ENCODE results near the gene CUEDC1.
"Not testable (repeated sequence)": the region's sequence is repeated elsewhere in the genome, so short reads cannot be mapped to it uniquely, and the experiment has no call there.

CUEDC1 gene

GRCh38 chr17:57856792-57857620 is 98.2 kb downstream of the CUEDC1 start:
- no peak for DNase-seq

GRCh38 chr17:57855391-57856035 is 99.7 kb downstream of the CUEDC1 start:
- DNase-seq, result no peak

DNA sequence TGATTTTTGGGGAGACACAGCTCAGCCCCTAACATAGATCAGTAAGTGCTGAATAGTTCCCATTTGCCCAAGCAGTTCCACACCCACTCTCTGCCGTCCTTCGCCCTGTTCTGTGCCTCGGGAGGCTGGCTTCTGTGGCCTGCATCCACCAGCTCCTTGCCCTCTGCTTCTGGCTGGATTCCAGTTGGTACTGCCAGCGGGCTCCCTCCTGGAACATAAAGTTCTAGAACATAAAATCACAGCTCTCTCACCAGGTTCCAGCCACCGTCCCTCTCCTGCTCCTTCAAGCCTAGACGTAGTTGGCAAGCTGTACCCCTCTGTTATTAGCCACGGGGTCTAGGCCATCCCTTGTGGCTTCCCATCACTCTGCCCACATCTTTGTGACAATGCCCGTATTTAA is 101.5 kb downstream of the CUEDC1 start:
- DNase-seq, result no peak

- DNase-seq, result no peak
Observed at GRCh38 chr17:57852955-57853328, 102.3 kb downstream of the CUEDC1 start.

- DNase-seq, result no peak
Observed at GRCh38 chr17:57852092-57852954, 102.9 kb downstream of the CUEDC1 start.

DNA sequence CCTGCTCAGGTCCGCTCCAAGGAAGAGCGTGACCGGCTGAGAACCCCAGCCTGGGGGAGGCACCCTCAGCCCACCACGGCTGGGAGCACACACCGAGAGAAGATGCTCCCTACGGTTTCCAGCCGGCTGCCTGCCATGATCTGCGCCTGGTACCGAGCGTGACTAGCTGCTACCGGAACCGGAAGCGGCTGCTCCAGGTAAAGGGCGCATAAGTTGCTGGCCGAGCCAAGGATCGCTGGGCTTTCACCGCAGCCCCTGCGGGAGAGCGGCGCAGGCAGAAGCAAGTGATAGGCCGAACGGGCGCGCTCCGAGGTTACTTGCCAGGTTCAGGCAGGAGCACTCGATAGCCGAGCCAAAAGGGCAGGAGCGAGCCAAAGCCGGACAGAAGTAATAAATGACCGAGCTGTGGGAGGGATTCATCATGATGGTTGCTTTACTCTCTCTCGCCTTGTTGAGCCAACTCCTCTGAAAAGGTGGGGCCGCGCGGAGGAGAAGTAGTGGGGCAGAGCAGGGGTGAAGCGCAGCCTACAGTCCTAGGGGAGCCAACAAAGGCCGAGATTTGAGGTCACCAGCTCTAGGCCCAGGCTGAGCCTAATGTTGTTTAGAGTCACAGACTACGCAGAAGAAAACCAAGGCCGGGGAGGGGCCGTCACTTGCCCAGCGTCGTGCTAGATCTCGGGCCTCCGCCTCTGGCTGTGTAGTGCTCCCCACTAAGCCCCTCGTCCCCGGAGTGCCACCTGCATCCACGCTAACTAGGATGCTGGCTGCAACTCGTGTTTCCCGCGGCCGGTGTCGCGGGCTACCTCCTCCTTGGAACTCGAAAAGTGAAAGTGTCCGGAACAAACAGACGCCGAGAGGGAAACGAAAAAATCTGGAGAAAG is 105.1 kb downstream of the CUEDC1 start, which contains the start of gene MRPS23:
MRPS23 (minus strand) TSS at position 171 of the 881 bp plus-strand sequence; CDS start at position 137, 34 bp downstream.
- DNase-seq, result peak; percentile 89

- no peak for DNase-seq
Observed at GRCh38 chr17:57849163-57849873, 105.9 kb downstream of the CUEDC1 start.

DNA sequence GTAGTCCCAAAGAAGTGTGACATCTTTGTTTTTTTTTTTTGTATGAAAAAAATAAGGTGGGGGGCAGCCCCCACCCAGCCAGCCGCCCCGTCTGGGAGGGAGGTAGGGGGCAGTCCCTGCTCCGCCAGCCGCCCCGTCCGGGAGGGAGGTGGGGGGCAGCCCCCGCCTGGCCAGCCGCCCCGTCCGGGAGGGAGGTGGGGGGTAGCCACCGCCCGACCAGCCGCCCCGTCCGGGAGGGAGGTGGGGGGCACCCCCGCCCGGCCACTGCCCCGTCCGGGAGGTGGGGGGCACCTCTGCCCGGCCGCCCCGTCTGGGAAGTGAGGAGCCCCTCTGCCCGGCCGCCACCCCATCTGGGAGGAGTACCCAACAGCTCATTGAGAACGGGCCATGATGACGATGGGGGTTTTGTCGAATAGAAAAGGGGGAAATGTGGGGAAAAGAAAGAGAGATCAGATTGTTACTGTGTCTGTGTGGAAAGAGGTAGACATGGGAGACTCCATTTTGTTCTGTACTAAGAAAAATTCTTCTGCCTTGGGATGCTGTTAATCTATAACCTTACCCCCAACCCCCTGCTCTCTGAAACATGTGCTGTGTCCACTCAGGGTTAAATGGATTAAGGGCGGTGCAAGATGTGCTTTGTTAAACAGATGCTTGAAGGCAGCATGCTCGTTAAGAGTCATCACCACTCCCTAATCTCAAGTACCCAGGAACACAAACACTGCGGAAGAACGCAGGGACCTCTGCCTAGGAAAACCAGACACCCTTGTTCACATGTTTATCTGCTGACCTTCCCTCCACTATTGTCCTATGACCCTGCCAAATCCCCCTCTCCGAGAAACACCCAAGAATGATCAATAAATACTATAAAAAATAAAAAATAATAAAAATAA is 108.9 kb downstream of the CUEDC1 start:
- not testable (repeated sequence) for DNase-seq

- no peak for DNase-seq
Observed at GRCh38 chr17:57842280-57842679, 112.9 kb downstream of the CUEDC1 start.

- no peak for DNase-seq
Observed at GRCh38 chr17:57839571-57839923, 115.7 kb downstream of the CUEDC1 start.

DNA sequence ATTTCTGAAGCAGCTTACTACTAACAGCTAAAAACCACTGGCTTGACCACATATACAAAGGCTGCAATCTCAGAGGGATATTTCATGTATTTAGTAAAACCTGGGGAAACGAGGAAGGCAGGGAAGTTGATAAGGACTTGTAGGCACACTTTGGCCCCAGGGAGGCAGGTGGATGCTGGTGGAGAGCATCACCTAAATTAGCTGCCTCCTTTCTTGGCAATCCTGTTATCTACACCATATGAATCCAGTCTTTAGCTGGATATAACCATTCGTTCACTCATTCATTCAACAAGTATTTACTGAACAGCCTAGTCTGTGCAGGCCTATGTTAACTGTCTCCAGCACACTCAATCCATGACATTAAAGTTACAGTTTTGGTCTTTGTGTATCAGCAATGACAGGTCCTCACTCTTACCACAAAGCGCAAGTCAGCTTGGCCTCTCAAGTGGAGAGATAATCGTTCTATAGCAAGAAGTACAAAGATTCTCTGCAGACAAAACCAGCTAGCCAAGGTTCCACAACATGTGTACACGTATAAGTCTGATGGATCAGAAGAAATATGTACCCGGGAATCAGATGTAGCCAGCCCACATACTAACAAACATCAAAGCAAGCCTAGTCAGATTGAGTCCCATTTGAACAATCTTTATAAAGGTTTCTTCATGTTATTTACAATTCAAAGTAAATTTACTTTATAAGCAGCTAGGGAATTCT is 116.2 kb downstream of the CUEDC1 start:
- no peak for DNase-seq

DNA sequence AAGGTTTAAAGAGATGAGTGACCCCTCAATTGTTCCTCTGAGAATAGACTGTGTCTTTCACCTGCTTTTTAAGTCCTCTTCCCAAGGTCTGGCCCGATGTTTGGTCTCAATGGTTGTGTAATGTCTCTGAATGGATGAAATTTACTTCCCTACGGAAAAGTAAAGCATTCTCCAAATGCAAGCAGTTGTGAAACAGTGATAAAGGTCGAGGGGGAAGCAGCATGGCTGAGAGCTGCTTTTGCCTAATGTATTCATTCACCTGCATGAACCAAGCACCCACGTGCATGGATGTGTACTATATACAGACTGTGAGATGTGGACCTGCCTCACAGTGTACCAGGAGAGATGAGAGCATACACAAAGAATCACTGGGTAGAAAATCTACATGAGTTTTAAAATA is 116.8 kb downstream of the CUEDC1 start:
- DNase-seq, result no peak

GRCh38 chr17:57835333-57835900 is 119.8 kb downstream of the CUEDC1 start:
- DNase-seq, result no peak

DNA sequence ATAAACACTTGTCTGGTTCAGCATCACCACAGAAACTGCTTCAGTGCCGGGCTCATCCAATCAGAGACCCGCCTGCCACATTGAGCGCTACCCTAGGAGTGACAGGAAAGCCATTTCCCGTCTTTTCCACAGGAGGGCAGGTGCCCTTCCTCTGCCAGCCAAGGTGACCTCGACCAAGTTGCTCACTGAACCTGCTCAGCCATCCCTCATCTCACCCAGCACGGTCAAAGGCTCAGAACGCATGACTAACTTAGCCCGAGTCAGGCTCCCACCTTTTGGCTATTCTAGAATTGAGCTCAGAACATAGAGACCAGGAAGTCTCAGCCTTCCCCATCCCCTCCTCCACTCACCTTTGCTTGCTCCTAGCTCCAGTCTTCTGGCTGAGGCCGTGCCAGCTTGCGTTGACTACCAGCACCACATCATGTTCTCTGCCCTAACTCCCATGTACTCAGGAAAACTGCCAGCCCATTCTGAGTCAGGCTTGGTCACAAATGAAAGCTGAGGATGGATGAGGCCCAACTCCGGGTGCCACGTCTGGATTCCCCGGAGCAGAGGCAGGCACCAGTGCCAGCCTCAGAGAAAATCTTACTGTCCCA is 121.0 kb downstream of the CUEDC1 start:
- DNase-seq, result no peak

DNA sequence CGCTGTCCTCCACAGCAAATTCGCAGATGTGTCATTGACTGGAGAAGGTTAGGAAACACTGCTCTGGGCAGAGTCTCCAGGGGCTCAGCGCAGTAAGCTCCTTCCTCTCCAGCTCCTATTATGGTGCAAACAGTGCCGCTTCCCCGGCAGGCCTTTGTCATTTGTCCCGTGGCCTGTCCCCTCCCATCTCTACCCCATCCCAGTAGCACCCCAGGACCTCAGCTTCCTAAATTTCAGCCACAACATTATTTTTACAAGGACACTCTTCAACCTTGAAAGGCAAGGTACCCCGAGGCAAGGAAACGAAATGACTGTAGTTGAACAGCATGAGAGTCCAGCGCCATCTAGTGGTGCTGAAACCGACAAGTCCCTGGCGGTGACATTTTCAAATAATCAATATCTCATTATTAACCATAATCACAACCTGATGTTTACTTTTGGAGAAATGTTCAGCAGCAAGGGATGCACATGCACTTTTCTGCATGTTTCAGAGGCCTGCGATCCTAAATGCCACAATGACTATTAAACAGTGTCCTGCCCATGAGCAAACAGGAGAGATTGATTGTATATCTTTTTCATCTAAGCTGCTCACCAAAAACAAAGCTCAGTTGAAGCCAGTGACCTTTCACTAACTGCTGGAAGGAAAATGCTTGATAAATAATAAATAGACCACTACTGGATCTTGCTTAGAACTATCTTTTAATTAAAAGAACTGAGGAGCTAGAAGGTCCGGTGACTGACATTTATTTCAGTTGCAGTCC is 121.9 kb downstream of the CUEDC1 start:
- peak; percentile 59 for DNase-seq

DNA sequence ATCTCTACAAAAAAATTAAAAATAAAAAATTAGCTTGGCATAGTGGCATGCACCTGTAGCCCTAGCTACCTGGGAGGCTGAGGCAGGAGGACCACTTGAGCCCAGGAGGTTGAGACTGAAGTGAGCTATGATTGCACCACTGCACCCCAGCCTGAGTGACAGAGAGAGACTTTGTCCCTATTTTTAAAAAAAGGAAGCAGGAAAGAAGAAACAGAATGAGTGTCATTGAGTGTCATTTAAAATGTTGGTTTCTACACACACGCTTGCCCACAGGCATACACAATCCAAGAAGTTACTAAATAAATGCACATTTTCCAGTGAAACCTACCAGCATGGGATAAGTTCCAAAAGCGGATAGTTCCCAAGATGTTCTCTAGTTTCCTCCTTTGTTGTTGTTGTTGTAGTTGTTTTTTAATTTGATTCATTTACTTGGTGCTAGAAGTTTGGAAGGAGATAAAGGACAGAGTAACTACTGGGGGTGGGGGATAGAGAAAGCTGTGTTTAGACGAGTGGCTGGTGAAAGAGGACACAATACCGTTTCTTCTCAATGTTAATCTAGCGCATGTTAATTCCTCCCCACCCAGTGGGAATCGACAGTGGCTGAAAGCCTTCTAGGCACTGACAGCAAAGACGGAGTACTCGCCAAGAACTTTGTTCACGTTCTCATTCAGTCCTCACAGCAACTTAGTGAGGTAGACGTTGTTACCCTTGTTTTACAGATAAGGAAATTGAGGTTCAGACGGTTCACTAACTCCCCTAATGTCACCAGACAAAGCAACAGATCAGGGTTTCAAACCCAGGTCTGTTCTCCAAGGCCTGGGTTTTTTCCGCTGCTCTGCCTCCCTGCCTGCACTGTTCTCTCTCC is 122.7 kb downstream of the CUEDC1 start:
- no peak for DNase-seq

DNA sequence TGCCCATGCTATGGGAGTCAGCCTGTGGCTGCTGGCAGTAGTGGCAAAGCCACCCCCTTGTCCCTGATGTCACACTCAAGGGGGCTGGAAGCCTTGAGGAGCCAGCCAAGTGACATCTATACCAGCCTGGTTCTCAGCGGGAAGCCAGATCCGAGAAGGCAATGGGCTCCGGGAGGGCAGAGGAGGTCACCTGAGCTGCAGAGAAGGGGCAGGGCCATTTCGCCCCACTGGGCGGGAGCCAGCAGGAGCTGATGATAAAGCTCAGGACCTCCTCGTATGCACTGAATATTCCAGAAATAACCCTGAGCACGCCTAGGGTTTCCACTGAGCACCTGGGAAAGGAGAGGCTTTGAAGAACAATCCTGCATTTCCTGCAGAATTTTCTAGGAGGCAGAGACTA is 124.3 kb downstream of the CUEDC1 start:
- DNase-seq, result no peak

Measured in activated T-cell treated with anti-CD3 and anti-CD28 coated beads for 4 hours (primary cell).